Colon (tissue), 2 donors: ENCODE results near the gene ZNF205.
"Not testable (repeated sequence)": the region's sequence is repeated elsewhere in the genome, so short reads cannot be mapped to it uniquely, and the experiment has no call there.

Experiments
- FAIRE-seq: peaks from 2 replicates; lab custom pipeline; 2012; peaks lifted over from hg19 to GRCh38; lab: Jason Lieb, UNC
- donor health status: control.
- donor health status: control.

The ZNF205 gene

DNA sequence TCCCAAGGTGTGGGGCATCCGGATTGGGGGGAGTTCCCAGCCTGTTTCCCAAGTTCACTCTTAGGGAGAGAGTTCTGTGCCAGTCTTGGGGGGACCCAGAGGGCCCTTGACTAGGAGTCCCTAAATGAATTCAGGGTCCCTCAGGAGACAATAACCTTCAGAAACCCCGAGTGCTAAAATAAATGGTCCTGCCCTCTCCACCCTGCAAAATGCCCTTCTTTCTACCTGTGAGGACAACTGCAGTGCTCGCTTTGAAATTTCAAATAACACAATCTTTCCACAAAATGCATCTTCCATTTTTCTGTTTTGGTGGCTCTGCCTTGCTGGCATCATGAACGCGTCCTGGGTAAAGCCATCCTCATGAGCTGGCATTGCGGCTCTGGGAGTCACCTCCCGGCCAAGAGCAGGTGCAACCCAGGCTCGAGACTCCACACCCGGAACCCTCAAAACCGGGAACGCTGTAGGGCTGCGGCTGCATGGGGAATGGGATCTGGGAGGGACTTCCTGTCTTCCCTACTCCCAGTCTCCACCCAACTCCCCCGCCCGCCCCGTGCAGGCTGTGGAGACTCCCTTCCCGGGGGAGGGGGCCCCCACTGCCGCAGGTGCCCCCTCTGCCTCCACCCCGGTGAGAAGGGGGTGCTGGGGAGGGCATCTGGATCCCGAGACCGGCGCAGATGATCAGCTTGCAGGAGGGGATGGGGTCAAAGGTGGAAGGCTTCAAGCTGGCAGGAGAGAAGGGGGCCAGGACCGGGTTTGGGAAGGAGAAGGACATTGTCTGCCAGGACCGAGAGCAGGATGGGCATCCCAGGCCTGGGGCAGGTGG is at the start of gene ZNF205:
ZNF205 (plus strand) TSS at position 529 of the 823 bp plus-strand sequence. CDS start 845 bp downstream, outside the sequence.
- FAIRE-seq = no peak

DNA sequence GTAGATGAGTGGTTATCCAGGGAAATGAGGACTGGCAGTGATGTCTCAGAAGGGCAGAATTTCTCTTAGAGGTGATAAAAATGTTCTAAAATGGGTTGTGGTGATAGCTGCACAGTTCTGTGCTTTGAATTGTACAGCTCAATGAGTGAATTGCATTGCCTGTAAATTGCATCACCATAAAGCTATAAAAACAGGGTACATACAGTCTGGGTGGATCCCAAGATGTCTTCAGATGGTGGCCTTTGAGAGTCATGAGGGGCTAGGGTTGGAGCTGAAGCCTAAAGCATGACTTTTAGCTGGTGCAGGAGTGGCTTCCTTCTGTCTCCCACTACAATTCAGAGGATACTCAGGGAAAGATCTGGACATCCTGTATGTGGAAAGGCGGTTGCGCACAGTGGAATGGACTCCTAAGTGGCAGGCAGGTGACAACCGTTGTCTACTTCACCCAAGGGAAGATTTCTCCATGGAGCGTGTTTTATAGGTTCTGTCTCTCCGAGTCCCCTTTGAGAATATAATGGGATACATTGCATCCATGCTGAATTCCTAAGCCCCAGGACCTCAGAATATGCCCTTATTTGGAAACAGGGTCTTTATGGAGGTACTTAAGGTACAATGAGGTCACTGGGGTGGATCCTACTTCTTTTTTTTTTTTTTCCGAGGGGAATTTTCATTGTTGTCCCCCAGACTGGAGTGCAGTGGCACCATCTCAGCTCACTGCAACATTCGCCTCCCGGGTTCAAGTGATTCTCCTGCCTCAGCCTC is 48.6 kb upstream of the ZNF205 start:
- FAIRE-seq = no peak

DNA sequence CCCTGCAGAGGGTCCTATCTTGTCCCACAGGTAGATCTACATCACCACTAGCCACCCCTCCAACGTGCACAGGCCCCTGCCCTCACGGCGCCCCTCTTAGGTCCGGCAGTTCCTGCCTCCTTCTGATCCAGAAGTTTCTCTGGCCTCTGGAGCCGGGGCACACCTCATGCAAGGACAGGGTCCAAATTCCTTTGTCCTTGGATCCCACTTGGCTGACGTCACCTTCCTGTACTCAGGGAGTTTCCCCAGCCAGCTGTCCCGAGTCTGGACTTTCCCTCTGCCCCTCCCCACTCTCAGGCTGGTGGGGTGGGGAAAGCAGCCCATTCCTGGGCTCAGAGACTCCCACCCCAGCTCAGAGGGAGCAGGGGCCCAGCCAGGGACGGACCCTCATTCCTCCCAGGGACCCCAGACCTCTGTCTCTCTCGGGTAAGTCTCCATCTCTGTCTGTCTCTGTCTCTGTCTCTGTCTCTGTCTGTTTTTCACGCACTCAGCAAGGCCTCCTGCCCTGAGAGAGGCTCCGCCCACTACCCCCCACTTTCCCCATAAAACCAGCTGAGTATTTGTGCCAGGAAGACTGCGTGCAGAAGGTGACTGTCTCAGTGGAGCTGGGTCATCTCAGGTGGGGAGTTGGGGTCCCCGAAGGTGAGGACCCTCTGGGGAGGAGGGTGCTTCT is 47.2 kb upstream of the ZNF205 start, which contains the start of gene IL32:
IL32 (plus strand) TSS at position 572 of the 673 bp plus-strand sequence. CDS start 172 bp downstream, outside the sequence.
- no peak for FAIRE-seq

DNA sequence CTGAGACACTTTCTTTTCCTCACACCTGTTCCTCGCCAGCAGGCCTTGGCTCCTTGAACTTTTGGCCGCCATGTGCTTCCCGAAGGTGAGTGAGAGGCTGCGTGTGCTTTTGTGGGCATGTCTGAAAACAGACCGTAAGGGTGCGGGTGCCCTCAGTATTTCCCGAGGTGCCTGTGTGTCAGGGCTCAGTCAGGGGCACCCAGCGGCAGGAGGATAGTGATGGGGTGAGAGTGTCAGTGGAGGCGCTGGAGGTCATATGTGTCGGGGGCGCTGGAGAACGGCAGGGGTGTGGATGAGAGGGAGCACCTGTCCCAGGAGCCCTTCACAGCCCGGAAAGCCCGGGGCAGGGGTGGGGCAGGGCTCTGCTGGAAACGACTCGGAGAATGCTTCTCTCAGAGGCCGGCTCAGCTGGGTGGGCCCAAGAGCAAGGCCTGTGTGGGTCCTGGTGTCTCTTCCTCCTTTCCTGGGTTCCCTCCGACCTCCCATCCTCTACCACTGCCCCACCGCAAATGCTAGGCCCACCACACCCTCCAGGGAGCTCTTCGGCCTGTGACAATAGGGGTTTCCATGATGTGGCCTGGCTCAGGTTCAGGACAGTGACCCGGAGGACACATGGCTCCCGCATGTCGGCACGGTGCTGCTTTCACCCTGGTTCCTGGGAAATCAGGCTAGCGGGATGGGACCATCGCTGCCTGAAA is 46.5 kb upstream of the ZNF205 start:
- FAIRE-seq = no peak

DNA sequence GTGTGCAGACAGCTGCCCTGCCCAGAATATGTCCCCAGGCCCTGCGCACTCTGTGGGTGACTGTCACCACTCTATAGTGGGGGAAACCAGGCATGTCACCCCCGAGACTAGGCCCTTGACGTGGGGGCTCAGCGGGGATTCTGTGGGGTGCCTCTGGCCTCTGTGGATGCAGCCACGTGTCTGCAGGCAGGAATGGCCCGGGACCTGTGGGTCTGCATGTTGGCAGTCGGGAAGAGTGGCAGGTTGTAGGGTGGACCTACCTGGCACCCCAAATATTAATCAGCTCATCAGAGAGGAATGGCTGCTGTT is 46.0 kb upstream of the ZNF205 start:
- FAIRE-seq = no peak

DNA sequence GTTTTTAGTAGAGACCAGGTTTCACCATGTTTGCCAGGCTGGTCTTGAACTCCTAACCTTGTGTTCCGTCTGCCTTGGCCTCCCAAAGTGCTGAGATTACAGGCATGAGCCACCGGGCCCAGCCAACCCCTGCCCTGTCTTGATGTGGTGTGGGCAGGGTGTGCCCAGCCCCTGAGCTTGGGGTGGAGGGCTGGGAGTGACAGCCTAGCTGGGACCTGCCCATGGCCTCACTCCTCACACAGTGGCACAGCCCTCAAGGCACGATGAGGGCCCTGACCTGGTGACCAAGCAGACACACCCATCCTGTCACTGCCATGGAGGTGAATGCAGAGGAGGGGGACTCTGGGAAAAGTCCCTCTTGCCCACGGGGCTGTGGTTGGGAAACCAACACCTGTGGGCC is 43.9 kb upstream of the ZNF205 start:
- FAIRE-seq = no peak

DNA sequence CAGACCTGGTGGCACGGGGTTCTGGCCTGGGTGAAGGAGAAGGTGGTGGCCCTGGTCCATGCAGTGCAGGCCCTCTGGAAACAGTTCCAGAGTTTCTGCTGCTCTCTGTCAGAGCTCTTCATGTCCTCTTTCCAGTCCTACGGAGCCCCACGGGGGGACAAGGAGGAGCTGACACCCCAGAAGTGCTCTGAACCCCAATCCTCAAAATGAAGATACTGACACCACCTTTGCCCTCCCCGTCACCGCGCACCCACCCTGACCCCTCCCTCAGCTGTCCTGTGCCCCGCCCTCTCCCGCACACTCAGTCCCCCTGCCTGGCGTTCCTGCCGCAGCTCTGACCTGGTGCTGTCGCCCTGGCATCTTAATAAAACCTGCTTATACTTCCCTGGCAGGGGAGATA is 43.2 kb upstream of the ZNF205 start:
- not testable (repeated sequence) for FAIRE-seq

DNA sequence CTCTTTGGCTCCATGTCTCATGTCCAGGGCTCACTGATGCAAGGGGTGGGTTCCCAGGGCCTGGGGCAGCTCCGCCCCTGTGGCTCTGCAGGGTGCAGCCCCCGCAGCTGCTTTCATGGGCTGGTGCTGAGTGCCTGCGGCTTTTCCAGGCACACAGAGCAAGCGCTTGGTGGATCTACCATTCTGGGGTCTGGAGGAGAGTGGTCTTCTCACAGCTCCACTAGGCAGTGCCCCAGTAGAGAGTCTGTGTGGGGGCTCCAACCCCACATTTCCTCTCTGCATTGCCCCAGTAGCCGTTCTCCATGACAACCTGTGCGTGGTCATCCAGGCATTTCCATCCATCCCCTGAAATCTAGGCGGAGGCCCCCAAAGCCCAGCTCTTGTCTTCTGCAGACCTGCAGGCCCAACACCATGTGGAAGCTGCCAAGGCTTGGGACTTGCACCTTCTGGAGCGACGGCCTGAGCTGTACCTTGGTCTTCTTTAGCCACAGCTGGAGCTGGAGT is 41.7 kb upstream of the ZNF205 start:
- no peak for FAIRE-seq

DNA sequence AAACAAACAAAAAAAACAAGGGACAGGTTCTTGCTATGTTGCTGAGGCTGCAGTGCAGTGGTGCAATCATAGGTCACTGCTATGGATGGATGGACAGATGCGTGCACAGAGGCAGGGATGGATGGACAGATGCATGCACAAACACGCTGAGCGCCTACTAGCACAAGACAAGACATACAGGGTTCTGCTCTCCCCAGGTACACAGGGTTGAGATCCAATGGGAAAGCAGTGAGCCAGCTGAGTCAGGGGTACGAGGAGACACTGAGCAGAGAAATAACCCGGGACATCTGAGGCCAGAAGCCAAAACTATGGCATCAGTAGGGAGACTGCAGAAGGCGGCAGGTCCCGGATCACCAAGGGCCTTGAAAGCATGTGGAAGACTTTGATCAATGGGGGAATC is 40.7 kb upstream of the ZNF205 start:
- FAIRE-seq = no peak

DNA sequence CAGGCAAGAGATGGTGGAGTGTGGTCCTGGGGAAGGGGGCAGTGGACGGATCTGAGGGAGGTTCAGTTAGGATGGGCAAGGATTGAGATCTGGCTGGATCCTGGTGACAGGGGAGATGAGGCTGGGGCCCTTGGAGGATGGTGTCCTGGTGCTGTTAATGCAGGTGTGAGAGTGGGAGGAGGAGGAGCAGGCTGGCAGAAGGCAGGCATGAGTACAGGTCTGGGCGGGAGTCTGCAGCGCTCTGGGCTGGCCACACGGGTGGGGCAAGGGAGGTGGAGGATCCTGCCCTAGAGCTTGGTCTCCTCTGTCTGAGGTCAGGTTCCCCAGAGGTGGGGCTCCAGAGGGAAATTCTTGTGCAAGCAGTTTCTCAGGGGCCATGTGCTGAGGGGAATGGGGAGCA is 40.2 kb upstream of the ZNF205 start:
- FAIRE-seq = not testable (repeated sequence)

DNA sequence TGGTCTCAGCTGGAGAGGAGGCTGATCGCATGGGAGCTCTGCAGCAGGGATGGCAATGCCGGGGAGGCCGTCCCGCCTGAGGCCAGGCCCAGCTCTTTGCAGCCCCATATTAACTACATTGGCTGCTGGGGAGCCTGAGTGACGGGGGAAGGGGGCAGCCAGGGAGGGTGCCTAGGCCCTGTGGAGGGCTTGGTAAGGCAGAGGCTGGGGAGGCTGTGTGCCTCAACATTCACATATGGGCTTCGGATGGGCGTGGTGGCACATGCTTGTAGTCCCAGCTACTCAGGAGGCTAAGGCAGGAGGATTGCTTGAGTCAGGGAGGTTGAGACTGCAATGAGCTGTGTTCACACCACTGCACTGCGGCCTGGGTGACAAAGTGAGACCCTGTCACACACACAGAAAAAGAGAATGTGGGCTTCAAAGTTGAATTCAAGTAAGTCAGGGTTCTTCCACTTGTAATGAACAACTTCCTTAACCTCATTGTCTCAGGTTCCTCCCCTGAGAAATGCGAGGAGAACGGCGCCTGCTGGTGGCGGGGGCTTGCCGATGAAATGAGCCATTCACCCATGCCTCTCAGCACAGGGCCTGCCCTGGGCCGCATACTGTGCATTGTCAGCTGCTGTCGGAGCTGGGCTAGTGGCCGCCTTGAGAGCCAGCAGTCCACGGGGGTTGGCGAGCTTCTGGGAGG is 39.7 kb upstream of the ZNF205 start:
- FAIRE-seq = not testable (repeated sequence)

DNA sequence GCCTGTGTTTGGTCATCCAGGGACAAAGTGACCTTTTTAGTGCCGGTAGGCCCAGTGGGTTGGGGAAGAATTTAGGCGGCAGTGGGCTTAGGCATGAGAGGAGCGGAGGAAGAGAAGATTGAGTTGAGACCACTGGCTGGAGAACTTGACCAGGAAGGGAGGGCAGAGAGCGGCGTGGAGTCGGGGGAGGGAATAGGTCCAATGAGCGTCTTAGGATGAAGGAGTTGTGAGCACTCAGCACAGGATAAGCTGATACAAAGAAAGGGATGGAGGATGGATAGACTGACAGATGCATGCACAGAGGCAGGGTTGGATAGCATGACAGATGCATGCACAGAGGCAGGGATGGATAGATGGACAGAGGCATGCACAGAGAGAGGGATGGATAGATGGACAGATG is 38.9 kb upstream of the ZNF205 start:
- no peak for FAIRE-seq

DNA sequence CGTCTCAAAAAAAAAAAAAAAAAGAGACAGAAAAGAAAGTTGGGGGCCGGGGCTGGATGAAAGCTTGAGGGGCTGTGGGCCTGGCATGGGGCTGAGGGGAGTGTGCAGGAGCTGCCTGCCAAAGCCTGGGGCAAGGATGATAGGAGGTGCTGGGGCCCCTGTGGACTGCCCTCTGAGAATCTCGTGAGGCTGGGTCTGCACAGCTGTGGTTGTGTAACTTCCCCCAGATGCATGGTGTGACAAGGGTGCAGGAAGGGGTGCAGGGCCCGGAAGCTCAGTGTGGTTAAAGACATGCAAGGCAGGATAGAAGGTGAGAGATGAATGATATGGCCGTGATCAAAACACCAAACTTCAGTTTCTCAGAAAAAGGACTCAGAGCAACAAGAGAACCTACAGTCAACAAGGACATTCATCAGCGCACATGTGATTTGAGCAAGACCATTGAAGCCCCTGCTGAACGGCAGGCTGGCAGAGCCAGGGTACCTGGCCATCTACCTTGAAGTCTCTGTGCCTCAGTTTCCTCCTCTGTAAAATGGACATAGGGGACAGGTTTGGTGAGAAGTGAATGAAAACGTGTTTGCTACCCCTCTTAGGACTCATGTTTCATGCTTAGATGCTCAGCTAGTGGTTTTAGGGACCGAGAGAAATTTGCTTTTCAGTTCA is 37.4 kb upstream of the ZNF205 start:
- FAIRE-seq = no peak

DNA sequence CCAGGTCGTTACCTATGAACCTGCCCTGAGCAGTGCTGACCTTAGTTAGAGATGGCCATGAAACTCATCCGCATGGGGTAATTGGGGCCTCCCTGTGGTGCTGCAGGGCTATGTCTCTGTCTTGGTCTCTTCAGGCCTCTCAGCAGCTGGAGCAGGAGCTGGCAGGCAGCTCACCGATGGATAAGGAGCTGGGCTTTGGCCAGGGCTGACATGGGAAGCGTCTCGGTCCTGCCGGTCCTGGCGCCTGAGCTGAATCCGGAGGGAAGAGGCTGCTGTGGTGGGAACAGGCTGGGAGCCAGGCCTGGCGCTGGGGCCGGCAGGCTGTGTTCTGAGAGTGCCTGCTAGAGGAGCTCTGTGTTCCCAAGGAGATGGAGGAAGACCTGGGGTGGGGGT is 36.9 kb upstream of the ZNF205 start:
- no peak for FAIRE-seq

DNA sequence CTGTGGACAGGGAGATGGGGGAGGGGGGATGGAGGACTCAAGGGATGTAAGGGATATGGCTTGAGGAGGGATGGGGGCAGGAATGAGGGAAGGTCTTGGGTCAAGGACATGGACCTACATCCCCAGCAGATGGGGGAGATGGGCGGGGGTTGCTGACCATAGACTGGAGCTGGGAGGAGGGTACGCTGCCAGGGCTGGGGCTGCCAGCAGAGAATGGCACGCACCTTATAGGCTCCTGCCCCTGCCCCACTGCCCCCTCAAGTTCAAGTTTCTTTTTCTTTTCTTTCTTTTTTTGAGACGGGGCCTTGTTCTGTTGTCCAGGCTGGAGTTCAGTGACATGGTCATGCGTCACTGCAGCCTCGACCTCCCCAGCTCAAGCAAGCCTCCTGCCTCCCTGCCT is 36.4 kb upstream of the ZNF205 start:
- FAIRE-seq = not testable (repeated sequence)

DNA sequence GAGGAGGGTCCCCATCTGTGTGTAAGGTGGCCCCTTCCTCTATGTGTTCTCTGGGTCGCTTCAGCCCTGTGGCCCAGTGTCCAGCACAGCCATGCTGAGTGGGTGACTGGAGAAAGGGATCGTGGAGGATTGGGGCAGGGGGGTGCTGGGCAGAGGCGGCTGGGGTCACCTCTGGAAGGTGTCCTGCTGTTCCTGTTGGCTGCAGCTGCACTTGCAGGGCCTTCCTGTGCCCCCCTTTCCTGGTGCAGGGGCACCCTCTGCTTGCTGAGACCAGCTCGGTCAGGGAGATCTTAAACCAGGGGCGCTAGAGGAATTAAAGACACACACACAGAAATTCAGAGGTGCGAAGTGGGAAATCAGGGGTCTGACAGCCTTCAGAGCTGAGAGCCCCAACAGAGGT is 35.8 kb upstream of the ZNF205 start:
- no peak for FAIRE-seq

DNA sequence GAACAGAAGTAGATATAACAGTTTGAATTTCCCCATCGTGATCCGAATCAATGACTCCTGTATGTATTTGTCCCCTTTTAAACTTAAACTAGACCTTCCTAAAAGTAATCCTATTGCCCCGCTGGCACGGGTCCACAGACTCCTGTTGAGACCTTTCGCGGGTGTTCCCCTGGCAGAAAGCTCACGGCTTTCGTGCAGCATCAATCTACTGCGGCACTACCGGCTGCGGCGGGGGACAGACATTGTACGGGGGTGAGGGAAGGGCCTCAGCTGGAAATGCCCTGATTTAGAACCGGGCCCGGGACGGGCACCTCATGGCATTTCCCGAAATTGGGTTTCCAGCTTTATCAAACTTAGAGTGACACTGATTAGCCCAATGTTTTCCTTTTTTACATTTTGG is 32.4 kb upstream of the ZNF205 start:
- FAIRE-seq = no peak

DNA sequence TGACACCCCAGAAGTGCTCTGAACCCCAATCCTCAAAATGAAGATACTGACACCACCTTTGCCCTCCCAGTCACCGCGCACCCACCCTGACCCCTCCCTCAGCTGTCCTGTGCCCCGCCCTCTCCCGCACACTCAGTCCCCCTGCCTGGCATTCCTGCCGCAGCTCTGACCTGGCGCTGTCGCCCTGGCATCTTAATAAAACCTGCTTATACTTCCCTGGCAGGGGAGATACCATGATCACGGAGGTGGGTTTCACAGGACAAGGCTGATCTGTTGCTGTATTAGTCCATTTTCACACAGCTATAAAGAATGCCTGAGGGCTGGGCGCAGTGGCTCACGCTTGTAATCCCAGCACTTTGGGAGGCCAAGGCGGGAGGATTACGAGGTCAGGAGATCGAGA is 30.4 kb upstream of the ZNF205 start:
- FAIRE-seq = not testable (repeated sequence)

DNA sequence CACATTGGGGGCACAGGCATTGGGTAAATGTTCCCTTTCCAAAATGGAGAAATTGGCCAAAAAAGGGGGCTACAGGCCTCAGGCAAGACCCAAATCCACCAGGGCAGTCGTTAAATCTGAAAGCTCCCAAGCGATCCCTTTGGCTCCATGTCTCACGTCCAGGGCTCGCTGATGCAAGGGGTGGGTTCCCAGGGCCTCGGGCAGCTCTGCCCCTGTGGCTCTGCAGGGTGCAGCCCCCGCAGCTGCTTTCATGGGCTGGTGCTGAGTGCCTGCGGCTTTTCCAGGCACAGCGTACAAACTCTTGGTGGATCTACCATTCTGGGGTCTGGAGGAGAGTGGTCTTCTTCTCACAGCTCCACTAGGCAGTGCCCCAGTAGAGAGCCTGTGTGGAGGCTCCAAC is 29.0 kb upstream of the ZNF205 start:
- not testable (repeated sequence) for FAIRE-seq

DNA sequence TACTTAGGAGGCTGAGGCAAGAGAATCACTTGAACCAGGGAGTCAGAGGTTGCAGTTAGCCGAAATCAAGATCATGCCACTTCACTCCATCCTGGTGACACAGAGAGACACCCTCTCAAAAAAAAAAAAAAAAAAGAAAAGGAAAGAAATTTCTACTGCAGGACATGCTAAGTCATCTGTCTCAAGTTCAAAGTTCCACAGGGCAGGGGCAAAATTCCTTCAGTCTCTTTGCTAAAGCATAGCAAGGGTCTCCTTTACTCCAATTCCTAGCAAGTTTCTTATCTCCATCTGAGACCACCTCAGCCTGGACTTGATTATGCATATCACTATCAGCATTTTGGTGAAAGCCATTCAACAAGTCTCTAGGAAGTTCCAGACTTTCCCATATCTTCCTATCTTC is 27.9 kb upstream of the ZNF205 start:
- no peak for FAIRE-seq
